Dedifferentiated amniotic fluid mesenchymal stem cell (primary cell): Measurements from ENCODE around the gene STXBP4.

Source experiments
- DNase-seq: peaks from one replicate; pipeline ENCODE4 v3.0.0-alpha.2; 2016; ENCODE audit errors: extremely low spot score

The STXBP4 gene

DNA sequence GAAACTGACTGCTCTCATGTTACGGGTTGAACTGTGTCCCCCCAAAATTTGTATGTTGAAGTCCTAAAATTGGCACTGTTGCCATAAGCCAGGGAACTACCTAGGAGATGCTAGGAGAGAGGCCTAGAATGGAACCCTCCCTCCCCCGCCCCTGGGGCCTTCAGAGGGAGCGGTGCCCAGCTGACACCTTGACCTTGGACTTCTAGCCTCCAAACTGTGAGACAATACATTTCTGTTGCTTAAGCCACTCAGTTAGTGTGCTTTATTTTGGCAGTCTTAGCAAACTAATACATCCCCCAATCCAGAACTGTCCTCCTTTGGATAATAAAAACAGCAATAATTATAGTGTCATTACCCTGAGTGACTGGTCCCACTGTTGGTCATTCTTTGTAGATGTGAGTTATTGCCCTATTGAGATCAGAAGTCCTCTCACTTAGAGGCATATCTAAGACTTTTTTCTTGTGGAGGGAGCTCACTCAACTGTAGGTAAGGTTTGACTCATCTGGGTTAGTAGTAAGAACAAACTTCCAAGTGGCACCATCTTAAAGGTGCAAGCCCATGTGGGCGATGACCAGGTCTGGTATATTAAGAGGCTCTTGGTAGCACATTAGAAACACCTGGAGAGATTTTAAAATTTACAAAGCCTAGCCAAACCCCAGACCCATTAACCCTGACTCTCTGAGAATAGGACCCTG lies 203.2 kb downstream of the STXBP4 start:
- DNase-seq: no peak

DNA sequence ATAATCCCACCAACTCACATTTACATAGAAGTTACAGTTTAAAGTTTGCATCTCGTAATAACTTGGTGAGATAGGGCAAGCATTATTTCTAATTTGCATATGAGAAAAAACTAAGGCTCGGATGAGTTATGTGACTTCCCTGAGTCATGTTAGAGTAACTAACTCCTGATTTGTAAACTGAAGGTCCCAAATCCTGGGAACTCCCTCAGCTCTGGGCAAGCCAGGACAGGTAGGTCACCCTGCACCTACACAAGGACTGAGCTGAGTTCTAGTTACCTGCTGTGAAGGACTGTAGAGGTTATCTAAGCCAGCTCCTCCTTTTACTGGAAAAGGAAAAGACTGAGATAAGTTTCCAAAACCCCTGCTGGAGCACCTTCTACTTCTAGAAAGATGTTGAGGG lies 204.0 kb downstream of the STXBP4 start:
- no peak for DNase-seq

DNA sequence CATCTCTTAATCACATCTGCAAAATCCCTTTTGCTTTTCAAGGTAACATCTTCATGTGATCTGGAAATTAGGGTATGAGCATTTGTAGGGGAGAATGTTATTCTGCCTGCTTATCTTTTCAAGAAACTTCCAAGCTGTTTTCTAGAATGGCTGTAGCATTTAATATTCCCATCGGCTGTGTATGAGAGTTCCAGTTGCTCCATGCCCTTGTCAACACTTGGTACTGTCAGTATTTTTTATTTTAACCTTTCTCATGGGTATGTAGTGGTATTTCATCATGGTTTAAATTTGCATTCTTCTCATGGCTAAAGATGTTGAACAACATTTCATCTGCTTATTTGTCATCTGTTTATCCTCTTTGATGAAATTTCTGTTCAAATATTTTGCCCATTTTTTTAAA lies 205.6 kb downstream of the STXBP4 start:
- DNase-seq: no peak

DNA sequence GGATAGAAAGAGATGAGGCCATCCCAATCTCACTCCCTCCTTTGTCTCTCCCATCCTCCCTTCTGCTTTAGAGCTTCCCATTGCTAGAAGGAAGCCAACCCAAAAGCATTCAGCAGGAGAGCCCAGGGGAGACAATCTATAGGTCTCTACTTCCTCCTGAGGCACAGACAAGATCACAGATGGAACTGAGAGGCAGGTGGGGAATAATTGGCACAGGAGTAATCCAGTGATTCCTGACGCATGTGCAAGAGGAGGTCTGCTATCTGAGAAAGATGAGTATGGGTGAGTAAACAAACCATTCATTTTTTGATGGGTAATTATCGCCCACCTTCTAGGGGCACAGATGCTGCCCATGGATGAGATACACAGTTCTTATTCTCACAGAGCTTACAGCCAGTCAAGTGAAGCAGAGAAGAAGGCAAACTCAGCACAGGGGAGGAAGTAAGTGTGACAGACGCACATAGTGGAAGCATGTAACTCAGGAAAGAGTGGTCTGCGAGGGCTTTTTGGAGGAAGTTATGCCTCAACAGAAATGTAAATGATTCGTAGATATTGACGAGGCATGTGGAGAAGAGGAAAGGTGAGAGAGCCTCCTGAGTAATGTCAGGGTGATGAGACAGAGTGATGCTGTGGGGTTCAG lies 207.3 kb downstream of the STXBP4 start:
- DNase-seq: no peak

DNA sequence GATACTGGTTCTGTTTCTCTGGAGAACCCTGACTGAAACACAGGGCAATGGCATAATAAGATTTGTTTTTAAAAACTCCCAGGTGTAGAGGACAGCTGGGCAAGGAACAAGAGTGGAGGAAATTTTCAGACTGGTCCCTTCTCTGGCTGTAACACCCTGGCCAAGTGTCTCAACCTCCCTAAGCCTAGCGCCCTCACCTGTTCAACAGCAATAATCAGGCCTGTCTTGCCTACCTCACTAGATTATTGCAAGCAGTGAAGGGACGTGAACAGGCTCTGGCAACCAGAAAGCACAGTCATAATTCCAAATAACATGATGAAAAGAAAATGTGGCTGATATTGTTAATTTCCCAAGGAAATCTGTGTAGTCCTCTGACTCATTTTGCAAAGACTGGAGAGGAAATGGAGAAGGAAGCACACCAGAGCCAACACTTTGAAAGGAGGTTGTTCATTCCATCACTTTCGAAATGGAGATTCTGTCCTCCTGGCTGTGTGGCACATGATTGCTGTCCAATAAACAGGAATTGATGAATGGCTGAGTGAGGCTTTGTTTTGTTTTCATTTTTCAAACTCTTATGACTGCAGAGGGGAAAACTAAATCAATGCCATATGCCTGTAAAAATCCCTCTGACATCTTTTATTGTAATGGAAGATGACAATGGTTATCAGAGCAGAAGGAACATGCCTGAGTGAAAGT lies 208.7 kb downstream of the STXBP4 start:
- no peak for DNase-seq

DNA sequence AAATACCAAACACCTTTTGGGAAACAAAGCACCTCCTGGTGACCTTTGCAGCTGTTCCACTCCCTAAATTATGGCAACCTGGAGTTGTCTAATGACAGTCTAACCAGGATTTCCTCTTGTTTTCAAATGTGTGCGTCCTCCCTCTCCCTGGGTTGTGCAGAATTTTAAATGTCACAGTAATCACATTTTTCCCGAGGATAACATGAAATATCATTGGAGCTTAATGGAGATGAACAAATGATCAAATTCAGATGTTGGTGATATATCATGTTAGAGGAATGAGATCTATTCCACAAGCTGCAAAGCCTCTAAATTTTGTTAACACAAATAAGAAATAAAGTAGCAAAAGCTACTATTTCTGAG lies 209.3 kb downstream of the STXBP4 start:
- DNase-seq: no peak

DNA sequence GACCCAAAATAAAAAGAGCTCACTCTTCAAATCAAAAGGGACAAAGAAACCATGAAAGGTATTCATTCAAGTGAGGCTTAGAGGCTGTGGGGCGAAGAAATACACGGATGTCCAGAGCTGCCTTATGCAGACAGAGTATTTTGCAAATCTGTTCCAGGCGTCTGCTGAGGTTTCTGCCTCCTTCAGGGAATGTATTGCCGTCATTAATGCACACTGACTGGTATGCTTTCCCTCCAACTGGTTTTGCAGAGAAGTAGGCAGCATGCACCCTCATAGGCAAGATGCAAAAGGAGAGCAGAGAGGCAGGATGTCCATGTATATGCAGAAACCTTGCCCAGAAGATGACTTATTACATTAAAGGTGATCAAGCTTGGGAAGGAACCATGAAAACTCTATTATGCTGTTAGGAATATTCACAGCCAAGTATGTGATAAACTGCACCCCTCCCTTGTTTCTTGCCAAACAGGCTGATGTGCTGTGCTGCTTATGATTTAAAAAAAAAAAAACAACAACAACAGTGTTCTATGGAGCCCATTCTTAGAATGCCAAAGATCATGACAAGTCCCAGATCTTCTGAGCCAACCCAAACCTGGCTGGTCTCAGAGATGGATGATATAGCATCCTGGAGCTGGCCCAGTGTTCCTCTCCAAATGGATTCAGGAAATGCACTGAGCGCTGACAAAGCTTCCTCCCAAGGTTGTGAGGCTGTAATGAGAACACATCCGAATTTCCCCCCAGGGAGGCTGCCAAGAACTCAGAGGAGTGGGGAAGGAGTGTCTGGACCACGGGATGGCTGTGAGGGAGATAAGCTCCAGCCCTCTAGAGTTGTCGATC lies 218.6 kb downstream of the STXBP4 start:
- DNase-seq: no peak

DNA sequence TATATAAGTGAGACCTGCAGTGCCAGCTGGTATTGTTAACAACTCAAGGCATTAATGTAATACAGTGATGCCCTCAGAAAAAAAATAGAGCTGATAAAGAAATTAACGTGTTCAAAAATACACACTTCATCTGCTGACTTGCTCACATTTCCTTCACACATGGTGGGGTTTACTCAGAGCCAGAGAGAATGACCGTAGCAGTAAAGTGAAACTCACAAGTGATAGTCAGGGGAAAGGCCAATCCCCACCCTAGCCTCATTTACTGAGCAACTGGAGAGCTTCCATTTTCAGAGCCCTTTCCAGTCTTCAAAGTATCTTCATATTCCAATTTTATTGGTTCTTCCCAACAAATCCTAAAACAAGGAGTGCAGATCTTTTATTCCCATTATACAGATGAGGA lies 222.2 kb downstream of the STXBP4 start:
- no peak for DNase-seq

DNA sequence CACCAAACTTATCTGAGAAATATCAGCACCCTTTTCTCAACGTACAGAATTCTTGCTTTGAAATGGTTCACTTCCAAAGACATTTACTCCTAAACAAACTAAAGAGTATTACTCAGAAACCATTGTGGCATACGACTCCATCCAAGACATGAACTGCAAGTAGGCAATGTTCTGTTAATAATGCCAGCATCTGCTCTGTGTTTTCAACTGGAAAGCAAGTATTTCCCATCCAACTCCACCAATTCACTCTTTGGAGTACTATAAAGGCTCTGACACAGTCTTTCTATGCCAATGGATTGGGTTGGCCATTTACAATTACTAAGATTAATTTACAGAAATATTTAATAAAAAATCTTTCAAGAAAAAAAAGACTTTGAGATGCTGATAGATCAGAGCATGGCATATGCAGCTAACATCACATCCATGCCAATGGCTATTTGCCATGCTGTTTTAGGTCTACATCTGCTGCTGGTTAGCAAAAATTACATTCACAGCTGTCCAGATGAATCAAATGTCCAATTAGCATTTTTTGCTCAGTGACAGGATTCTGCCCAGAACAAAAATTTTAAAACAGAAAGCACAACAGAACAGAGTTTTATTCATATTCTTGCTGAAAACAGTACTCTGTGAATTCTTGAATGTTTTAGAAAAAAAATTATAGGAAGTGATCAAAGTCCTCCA lies 230.3 kb downstream of the STXBP4 start:
- no peak for DNase-seq

DNA sequence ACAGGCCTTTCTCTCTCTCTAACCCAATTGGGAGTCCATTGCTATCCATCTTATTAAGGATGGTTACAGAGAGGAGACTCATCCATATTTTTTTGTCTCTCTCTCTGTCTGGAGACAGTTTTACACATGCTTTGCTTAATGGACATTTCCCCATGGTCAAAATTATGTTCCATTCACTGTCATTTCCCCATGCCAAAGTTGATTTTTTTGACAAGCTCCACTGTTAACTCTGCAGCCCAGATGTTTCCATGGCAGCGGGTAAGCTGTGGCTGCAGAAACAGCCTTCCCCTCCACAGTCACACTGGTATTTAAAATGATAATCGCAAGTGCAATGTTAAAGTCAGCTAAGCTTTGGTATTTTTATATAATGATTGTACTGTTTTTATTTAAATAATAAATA lies 232.3 kb downstream of the STXBP4 start:
- DNase-seq: no peak

DNA sequence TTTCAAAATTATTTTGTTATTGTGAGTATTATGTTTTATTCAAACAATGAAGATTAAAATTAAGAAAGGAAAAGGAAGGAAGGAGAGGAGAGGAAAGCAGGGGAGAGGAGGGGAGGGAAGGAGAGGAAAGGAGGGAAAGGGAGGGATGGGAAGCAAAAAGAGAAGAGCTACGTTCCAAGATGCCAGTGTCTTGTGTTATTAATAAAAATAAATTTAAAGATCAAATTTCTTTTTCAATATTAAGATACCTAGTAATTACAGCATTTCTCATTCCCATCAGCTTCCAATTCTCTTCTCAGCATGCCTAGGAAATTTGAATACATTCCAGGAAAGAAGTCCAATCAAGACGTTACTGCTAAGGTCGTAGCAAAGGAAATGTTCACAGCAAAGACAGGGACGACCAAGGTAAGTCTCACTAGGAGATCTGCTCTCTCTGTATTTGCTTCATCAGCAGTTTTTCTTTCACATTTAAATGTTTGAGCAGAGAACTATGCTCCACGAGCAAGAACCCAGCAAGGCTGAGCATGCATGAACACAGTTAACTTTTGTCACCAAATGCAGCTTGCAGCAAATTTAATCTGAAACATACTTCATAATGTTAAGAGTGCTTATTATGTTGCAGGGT lies 232.9 kb downstream of the STXBP4 start:
- DNase-seq: no peak

DNA sequence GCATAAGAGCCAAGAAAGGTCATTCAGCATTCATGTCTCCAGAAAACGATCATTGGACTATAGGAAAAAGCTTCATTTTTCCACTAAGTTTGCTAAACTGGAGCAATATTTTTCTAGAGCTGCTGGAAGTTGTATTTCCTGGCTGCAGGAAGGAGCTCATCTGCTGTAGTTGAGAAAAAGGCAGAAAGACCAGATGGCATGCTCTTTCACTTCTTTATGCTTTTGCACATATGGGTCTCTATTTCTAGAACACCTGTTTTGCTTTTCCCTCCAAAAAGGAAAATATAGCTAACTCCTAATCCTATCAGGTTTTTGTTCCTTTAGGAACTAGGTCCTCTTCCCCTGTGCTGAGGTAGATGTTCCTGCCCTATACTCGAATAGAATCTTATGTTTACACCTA lies 234.3 kb downstream of the STXBP4 start:
- no peak for DNase-seq

DNA sequence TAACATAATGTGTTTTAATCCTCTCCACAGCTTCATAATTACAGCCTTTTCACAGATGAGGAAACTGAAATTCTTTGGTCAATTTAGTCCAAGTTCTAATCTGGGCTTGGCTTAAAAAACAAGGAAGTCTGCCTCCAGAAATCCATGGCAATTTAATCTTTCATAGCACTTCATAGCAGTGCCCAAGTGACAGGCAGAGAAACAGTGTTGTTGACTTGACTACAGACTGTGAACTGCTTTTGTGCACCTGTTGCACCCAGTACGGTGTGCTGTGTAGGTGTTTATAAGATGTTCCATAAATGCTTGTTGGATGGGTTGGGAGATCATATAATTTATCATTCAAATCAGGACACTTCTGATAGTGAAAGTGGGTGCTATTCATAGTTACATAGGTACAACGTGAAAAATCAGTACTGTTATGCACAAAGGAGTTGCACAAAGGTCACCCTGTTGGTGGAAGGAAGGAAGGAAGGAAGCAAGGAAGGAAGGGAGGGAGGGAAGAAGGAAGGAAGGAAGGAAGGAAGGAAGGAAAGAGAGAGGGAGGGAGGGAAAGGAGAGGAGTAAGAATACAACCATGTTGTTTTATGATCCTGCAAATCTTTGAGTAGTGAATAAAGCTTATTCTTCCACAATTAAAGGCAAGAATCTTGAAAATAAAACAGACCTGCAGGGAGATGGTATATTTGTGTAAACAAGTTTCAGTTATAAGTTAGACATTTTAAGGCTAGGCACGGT lies 239.7 kb downstream of the STXBP4 start:
- DNase-seq: no peak

DNA sequence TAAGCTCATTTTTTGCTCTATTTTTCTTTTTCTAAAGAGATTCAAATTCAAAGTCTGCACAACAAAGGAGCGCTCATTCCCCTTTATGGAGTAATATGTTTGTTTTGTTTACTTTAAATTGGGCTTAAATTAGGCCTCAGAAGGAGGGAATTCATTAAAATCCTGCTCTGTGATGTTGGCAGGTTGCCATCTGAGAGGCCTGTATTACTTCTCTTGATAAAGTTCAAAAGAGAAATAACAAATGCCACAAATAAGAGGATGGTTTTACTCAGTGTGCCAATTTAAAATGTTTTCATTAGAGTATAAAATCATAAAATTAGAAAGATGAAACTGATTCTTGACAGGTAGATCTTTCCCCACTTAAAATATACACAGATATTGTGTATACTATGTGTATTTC lies 241.7 kb downstream of the STXBP4 start:
- DNase-seq: no peak

DNA sequence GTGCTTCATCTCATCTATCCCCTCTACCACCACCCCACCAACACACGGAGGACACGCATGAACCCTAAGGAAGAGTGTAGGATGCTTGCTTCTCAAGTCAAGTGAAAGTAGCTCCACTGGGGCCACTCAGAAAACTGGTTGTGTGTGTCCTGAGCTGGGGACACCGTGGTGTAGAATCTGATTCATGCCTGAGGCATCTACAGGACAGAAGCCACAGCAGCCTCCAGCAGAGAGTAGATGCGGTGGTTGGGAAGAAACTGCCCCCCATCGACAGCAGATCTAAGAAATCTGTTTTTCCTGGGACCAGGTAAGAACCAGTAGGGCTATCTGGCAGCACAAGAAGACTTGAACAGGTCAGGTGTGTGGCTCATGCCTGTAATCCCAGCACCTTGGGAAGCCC lies 244.3 kb downstream of the STXBP4 start:
- no peak for DNase-seq

DNA sequence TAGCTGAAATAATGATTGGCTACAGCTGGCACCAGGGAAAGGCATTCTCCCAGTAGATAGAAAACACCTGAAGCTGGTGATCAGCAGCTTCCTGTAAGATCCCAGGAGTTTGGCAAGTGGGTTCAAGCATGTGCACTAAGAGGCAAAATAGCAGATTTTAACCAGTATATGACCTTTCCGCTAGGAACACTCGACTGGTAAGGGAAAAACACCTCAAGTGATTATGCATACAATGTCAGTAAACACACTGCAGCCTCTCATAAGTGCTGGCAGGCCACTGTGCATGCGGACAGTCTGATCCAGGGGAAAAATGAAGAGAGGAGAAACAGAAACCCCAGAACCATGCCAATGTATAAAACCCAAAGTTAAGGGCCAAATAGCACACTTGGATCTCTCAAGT lies 247.1 kb downstream of the STXBP4 start:
- DNase-seq: no peak

DNA sequence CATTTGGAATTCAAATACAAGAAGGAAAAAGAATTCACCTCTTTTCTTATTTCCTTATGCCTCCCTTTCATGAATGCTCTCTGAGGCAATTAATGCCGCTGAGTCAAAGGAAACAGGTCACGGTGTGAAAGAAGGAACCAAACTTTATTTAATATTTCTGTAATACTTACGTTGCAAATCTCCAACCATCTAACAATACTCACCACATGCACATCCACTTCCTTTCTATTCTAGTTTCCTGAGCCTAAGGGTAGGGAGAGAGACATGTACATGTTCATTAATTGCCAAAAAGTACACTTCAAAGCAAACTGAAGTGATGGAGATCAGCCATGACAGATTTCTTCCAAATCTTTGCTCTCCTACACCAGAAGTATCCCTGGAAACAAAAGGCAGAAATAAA lies 248.3 kb downstream of the STXBP4 start:
- no peak for DNase-seq

DNA sequence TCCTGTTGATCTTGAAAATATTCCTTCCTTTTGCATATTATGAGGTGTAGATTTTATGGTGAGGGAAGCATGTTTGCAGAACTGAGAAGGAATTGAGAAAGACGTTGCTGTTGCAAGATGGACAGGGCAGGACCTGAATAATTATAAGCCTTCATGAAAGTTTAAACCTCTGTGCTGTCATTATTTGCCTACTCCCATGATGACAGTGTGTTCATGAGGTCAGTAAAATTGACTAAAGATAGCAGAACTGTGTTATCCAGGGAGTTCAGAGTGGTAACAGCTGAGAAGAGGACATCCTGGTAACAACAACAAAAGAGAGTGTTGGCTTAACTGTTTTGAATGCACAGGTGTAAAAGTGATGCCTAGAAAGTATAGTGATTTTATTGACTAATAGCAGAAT lies 250.9 kb downstream of the STXBP4 start:
- DNase-seq: no peak

DNA sequence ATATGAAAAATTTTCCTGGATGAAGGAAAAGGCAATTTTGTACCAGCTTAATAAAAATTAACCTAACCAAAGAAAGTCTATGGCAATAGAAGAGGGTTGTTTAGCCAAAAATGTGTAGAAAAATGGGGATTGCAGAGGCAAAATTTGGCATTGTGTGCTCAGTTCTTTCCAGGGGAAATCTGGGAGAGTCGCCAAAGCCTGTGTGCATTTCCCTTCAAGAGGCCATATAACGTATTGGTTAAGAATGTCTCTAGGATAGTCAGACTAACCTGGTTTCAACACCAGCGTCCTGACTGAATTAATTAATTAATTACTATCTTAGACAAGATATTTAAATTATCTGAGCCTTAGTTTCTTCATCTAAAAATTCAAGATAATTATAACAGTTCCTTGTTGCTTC lies 251.4 kb downstream of the STXBP4 start:
- DNase-seq: no peak
